Natural killer cell (primary cell): ENCODE measurements around the gene NOD1. TPM values are rescaled to one million over a fixed set of nuclear protein-coding genes. Genes with fewer than 3 reads are reported as not detected.
"Not testable (repeated sequence)": the region's sequence is repeated elsewhere in the genome, so short reads cannot be mapped to it uniquely, and the experiment has no call there.

Source experiments
- ATAC-seq, 3 donors: fragments of 150-1000 bp in 2 of 3; fragments of 200-7000 bp in 1 of 3; cut with Tn5 transposase; 1 replicate in 1 of 3; 2 replicates in 2 of 3; pipeline ENCODE4 v1.10.0; 2021; ENCODE audit warnings: mild to moderate bottlenecking in 2 of 3, moderate library complexity in 2 of 3
- DNase-seq, 2 donors: peaks; one replicate each; pipeline versions ENCODE4 v3.0.0 to v3.0.0-alpha.2; 2013 to 2021; ENCODE audit warnings: mixed read lengths in 1 of 2
- H3K27ac ChIP-seq: one replicate; pipeline ENCODE4 v1.5.1; 2013; ENCODE audit warnings: mild to moderate bottlenecking, low read length
- H3K27me3 ChIP-seq: one replicate; pipeline ENCODE4 v1.6.1; 2013; ENCODE audit warnings: low read length; ENCODE audit not compliant: control insufficient read depth, insufficient read depth
- H3K36me3 ChIP-seq: one replicate; pipeline ENCODE4 v1.6.1; 2013; ENCODE audit warnings: low read length; ENCODE audit not compliant: control insufficient read depth, insufficient read depth
- H3K4me1 ChIP-seq: one replicate; pipeline ENCODE4 v1.6.1; 2013; ENCODE audit warnings: low read length; ENCODE audit not compliant: control insufficient read depth, insufficient read depth
- H3K4me3 ChIP-seq: one replicate; pipeline ENCODE4 v1.5.1; 2013; ENCODE audit warnings: low read length
- H3K9me3 ChIP-seq: one replicate; pipeline ENCODE4 v1.6.1; 2013; ENCODE audit warnings: low read length; ENCODE audit not compliant: control insufficient read depth, insufficient read depth
- H3K27ac Mint-ChIP-seq, 2 donors: one replicate each; pipeline ENCODE4 v1.8.0; 2022; ENCODE audit warnings: mild to moderate bottlenecking in 2 of 2, mixed read lengths in 2 of 2, moderate library complexity in 1 of 2
- H3K27me3 Mint-ChIP-seq, 2 donors: one replicate each; pipeline ENCODE4 v1.8.0; 2022; ENCODE audit warnings: low read depth in 2 of 2, mixed read lengths in 2 of 2
- H3K36me3 Mint-ChIP-seq: one replicate; pipeline ENCODE4 v1.8.0; 2022; ENCODE audit warnings: mixed read lengths
- H3K4me1 Mint-ChIP-seq, 2 donors: one replicate each; pipeline ENCODE4 v1.8.0; 2022; ENCODE audit warnings: mixed read lengths in 2 of 2
- H3K4me3 Mint-ChIP-seq: one replicate; pipeline ENCODE4 v1.8.0; 2022; ENCODE audit warnings: mild to moderate bottlenecking, moderate library complexity, mixed read lengths
- H3K9me3 Mint-ChIP-seq, 2 donors: one replicate each; pipeline ENCODE4 v1.8.0; 2022; ENCODE audit warnings: mixed read lengths in 2 of 2
- WGBS: methylation state at CpG from one replicate; pipeline ENCODE4 v1.1.7; 2013; ENCODE audit warnings: missing lambda C conversion rate; ENCODE audit not compliant: insufficient coverage; 5-methylcytosine and 5-hydroxymethylcytosine counted together
- intact Hi-C: fragments of 100-400 bp; cut with micrococcal nuclease; formaldehyde crosslinking; loops from one replicate; pipeline ENCODE4 v1.14.2; 2022
- total RNA-seq, 4 donors: library from RNA; stranded (reverse); fragments of 120-200 nt in 1 of 4; gene quantifications; one replicate each; pipeline versions ENCODE4 v1.2.3 to v1.2.4, GENCODE V29; 2013 to 2022
- TF ChIP-seq, protein P1 (sequence below): fragments of 200-600 bp; IDR thresholded peaks from one replicate; pipeline ENCODE4 v1.8.0; 2022; ENCODE audit warnings: antibody characterized with exemption

NOD1 gene
- total RNA-seq, 3 donors from 2014 or later (not counting 1 experiment from before 2014, with no cell fraction given): 28.2 to 32.4 (median 31.2) TPM

DNA sequence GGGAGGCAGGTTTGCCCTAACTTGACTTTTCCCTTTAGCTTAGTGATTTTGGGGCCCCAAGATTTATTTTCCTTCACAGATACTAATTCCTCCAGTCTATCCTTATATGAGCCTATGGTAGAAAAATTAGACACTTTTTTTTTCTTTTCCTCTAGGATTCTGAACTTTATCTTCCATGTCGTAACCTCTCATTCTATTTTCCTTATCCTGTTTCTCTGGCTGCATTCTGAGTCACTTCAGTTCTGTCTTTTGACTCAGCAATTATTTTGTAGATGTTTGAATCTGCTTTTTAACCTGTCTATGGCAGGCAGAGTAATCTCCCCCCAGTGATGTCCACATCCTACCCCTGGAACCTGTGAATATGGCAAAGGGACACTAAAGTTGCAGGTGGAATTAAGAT is 7.1 kb upstream of the NOD1 start:
- Mint-ChIP-seq H3K9me3 (no peaks in the 10 kb centered on the region), H3K36me3 (no peaks in the 10 kb centered on the region), H3K27ac (no peak overlapping the region), H3K4me1 (no peaks in the 10 kb centered on the region), H3K27me3 (peaks cover 0 to 3% of the 10 kb centered on the region in 2 donors), H3K4me3 (no peak overlapping the region)
- DNase-seq (no peak), ATAC-seq (no peak)
- TF ChIP-seq, protein P1, sequence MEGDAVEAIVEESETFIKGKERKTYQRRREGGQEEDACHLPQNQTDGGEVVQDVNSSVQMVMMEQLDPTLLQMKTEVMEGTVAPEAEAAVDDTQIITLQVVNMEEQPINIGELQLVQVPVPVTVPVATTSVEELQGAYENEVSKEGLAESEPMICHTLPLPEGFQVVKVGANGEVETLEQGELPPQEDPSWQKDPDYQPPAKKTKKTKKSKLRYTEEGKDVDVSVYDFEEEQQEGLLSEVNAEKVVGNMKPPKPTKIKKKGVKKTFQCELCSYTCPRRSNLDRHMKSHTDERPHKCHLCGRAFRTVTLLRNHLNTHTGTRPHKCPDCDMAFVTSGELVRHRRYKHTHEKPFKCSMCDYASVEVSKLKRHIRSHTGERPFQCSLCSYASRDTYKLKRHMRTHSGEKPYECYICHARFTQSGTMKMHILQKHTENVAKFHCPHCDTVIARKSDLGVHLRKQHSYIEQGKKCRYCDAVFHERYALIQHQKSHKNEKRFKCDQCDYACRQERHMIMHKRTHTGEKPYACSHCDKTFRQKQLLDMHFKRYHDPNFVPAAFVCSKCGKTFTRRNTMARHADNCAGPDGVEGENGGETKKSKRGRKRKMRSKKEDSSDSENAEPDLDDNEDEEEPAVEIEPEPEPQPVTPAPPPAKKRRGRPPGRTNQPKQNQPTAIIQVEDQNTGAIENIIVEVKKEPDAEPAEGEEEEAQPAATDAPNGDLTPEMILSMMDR: no peak
- 83% methylated on average over 1 of the region's 1 CpG for WGBS
- H3K27ac ChIP-seq: no peak overlapping the region
- peaks cover 2% of the 10 kb centered on the region for H3K9me3 ChIP-seq
- intact Hi-C loops: no loop called here
- no peaks in the 10 kb centered on the region for H3K27me3 ChIP-seq
- no peaks in the 10 kb centered on the region for H3K4me1 ChIP-seq
- no peak overlapping the region for H3K4me3 ChIP-seq
- no peaks in the 10 kb centered on the region for H3K36me3 ChIP-seq

DNA sequence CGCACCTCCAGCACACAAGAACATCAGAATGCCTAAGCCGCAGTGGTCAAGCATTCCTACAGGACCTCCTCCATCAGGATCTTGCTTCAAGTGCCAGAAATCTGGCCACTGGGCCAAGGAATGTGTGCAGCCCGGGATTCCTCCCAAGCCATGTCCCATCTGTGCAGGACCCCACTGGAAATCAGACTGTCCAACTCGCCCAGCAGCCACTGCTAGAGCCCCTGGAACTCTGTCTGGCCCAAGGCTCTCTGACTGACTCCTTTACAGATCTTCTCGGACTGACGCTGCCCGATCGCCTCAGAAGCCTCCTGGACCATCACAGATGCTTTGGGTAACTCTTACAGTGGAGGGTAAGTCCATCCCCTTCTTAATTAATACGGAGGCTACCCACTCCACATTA is 2.8 kb upstream of the NOD1 start:
- peaks cover 24% of the 10 kb centered on the region for H3K4me1 ChIP-seq
- ATAC-seq, H3K36me3 ChIP-seq, H3K27ac ChIP-seq, H3K27ac Mint-ChIP-seq, H3K9me3 Mint-ChIP-seq, H3K4me3 ChIP-seq, H3K27me3 ChIP-seq, H3K9me3 ChIP-seq, H3K4me3 Mint-ChIP-seq, H3K36me3 Mint-ChIP-seq, H3K27me3 Mint-ChIP-seq, intact Hi-C loops, DNase-seq: not testable (repeated sequence)
- WGBS: 96% methylated on average over 8 of the region's 9 CpGs
- H3K4me1 Mint-ChIP-seq: peaks cover 21 to 33% of the 10 kb centered on the region in 2 donors

DNA sequence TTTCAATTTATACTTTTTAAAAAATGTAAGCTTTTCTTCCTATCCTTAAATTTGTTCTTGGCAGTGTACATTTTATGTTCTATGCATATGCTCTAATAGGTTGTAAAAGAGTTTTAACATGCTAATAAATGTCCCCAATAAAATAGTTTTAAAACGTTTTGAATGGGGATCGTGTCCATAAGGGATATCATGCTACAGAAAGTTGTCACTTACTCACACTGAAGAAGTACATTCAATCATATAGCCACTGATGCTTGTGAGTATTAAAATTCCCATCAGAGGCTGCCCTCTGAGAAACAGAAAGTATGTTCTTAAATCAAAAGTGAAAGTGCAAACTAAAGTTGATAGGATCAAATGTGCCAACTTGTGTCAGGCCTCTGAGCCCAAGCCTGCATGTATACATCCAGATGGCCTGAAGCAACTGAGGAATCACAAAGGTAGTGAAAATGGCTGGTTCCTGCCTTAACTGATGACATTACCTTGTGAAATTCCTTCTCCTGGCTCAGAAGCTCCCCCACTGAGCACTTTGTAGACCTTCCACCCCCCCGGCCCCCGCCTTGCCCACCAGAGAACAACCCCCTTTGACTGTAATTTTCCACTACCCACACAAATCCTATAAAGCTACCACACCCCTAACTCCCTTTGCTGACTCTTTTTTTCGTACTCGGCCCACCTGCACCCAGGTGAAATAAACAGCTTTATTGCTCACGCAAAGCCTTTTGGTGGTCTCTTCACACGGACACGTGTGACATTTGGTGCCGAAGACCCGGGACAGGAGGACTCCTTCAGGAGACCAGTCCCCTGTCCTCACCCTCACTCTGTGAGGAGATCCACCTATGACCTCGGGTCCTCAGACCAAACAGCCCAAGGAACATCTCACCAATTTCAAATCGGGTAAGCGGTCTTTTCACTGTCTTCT is 877 bp upstream of the NOD1 start:
- Mint-ChIP-seq H3K4me1 (peaks cover 36 to 50% of the 10 kb centered on the region in 2 donors), H3K27ac (no peak overlapping the region)
- WGBS: 95% methylated on average over 12 of the region's 14 CpGs

More for the DNA sequence above, 877 bp upstream of the NOD1 start:
- no peaks in the 10 kb centered on the region for H3K9me3 ChIP-seq
- peak overlapping the region; percentile 84 for H3K27ac ChIP-seq
- peaks cover 26% of the 10 kb centered on the region for H3K4me1 ChIP-seq
- DNase-seq: peak in 1 of 2 donors; percentile 71
- TF ChIP-seq, protein P1: no peak
- Mint-ChIP-seq H3K27me3 (no peaks in the 10 kb centered on the region), H3K9me3 (no peaks in the 10 kb centered on the region), H3K36me3 (no peaks in the 10 kb centered on the region), H3K4me3 (peak overlapping the region; percentile 97)
- intact Hi-C loops: loop anchor here (1.0 kb wide), 1 partner anchor 26 kb away; no protein-coding TSS in a partner anchor
- peak; percentile 65 to 70 (median 68) for ATAC-seq
- no peaks in the 10 kb centered on the region for H3K27me3 ChIP-seq
- H3K4me3 ChIP-seq: peak overlapping the region; percentile 91
- no peaks in the 10 kb centered on the region for H3K36me3 ChIP-seq
